BJ (cell line): ENCODE measurements around the gene TRIP12. TPM values are rescaled to one million over a fixed set of nuclear protein-coding genes. Genes with fewer than 3 reads are reported as not detected.

Source experiments
- CTCF ChIA-PET: fragments of 350-600 bp; formaldehyde crosslinking; extraction: SDS; loops from one replicate; lab custom pipeline; 2021; ENCODE audit warnings: antibody characterized with exemption, inconsistent platforms; lab: Yijun Ruan, JAX
- POLR2A ChIA-PET: fragments of 300-600 bp; sonication (Branson Sonifier 250); formaldehyde crosslinking; extraction: SDS; loops from one replicate; lab custom pipeline; 2021; ENCODE audit warnings: antibody characterized with exemption; lab: Charles Lee
- DNase-seq: peaks from one replicate; pipeline ENCODE4 v3.0.0-alpha.2; 2011; ENCODE audit warnings: low read depth
- H3K27me3 ChIP-seq: 2 replicates; pipeline ENCODE4 v1.6.0; 2011; ENCODE audit warnings: low read length; ENCODE audit not compliant: control insufficient read depth, insufficient read depth
- H3K36me3 ChIP-seq: 2 replicates; pipeline ENCODE4 v1.5.1; 2011; ENCODE audit warnings: low read length; ENCODE audit not compliant: control insufficient read depth, insufficient read depth
- H3K4me3 ChIP-seq: 2 replicates; pipeline ENCODE4 v1.5.1; 2011; ENCODE audit warnings: low read depth, mild to moderate bottlenecking, control low read depth, low read length
- polyA plus RNA-seq: library from polyadenylated mRNA; depleted of rRNA; stranded (reverse); fragments of >200 nt; gene quantifications from 2 replicates; pipeline ENCODE4 v1.2.3, GENCODE V29; 2011
- TF ChIP-seq, protein P1 (sequence below): IDR thresholded peaks from 2 replicates; pipeline ENCODE4 v1.5.1; 2011; ENCODE audit warnings: low read depth, mild to moderate bottlenecking, control low read depth, inconsistent platforms, low read length, moderate library complexity; ENCODE audit not compliant: insufficient read depth

Gene TRIP12
- polyA plus RNA-seq, 1 experiment, result 92.6 TPM

- H3K4me3 ChIP-seq, result no peak overlapping the region
- DNase-seq, result no peak
- TF ChIP-seq, protein P1, sequence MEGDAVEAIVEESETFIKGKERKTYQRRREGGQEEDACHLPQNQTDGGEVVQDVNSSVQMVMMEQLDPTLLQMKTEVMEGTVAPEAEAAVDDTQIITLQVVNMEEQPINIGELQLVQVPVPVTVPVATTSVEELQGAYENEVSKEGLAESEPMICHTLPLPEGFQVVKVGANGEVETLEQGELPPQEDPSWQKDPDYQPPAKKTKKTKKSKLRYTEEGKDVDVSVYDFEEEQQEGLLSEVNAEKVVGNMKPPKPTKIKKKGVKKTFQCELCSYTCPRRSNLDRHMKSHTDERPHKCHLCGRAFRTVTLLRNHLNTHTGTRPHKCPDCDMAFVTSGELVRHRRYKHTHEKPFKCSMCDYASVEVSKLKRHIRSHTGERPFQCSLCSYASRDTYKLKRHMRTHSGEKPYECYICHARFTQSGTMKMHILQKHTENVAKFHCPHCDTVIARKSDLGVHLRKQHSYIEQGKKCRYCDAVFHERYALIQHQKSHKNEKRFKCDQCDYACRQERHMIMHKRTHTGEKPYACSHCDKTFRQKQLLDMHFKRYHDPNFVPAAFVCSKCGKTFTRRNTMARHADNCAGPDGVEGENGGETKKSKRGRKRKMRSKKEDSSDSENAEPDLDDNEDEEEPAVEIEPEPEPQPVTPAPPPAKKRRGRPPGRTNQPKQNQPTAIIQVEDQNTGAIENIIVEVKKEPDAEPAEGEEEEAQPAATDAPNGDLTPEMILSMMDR, result no peak
- no peaks in the 10 kb centered on the region for H3K36me3 ChIP-seq
- POLR2A ChIA-PET, result no interaction called here
- no peaks in the 10 kb centered on the region for H3K27me3 ChIP-seq
- CTCF ChIA-PET, result interaction anchor here (0.8 to 1.9 kb wide), 2 partner anchors 86 to 89 kb away, joined by 3 to 5 read pairs; no protein-coding TSS in a partner anchor
Measured at GRCh38 chr2:229887441-229887840, 34.4 kb downstream of the TRIP12 start.

DNA sequence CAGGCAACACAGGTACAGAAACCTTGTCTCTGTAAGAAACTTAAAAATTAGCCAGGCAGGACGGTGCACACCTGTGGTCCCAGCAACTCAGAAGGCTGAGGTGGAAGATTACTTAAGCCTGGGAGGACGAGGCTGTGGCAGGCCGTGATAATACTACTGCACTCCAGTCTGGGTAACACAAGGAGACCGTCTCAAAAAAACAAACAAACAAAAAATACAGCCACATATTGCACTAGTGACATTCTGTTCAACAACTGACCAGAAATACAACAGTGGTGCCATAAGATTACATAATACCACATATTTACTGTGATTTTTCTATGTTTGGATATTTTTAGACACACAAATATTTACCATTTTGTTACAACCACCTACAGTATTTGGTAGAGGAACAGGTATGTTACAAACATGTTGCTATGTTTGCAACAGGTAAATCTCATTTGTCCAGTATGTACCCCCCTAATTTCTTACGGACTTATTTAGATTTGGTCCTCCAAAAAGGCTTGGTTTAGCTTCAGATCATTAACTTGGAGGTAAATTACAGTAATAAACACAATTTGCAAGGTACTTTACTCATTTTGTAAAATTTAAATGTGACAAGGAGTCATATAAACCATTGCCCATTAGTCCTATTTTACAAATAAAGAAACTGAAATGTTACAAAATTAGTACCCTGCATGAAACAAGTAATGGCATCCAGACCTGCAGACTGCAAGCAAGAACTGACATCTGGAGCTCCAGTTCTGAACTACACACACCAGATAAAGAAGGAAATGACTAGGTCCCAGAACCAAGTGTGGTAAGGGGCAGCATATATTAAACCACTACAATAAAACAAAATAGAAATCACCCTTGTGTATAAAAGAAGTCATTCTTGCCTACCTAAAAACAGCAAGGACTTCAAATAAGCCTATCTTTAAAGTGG, 36.8 kb downstream of the TRIP12 start:
- ChIA-PET CTCF (interaction anchor here (0.6 to 1.7 kb wide), 3 partner anchors 12 to 86 kb away, joined by 3 read pairs; no protein-coding TSS in a partner anchor), POLR2A (interaction anchor here (0.6 kb wide), 1 partner anchor 743 kb away, joined by 4 read pairs; no protein-coding TSS in a partner anchor)
- DNase-seq, result no peak
- TF ChIP-seq, protein P1, result no peak
- Histone ChIP-seq H3K4me3 (no peak overlapping the region), H3K36me3 (no peaks in the 10 kb centered on the region; the same call in 1 of the 2 replicates), H3K27me3 (no peaks in the 10 kb centered on the region)

GRCh38 chr2:229882583-229882982, 39.2 kb downstream of the TRIP12 start:
- ChIA-PET CTCF (interaction anchor here (0.6 to 1.5 kb wide), 4 partner anchors 29 to 198 kb away, joined by 3 to 4 read pairs (median 4); no protein-coding TSS in a partner anchor), POLR2A (no interaction called here)
- H3K4me3 ChIP-seq, result no peak overlapping the region
- no peaks in the 10 kb centered on the region for H3K27me3 ChIP-seq
- DNase-seq, result no peak
- peaks cover 2% of the 10 kb centered on the region for H3K36me3 ChIP-seq
- TF ChIP-seq, protein P1, result no peak

GRCh38 chr2:229880892-229881586, 40.8 kb downstream of the TRIP12 start:
- no peak overlapping the region for H3K4me3 ChIP-seq
- TF ChIP-seq, protein P1, result no peak
- ChIA-PET POLR2A (no interaction called here), CTCF (interaction anchor here (1.1 kb wide), 1 partner anchor 127 kb away, joined by 3 read pairs; no protein-coding TSS in a partner anchor)
- no peak for DNase-seq
- peaks cover 3% of the 10 kb centered on the region for H3K36me3 ChIP-seq
- H3K27me3 ChIP-seq, result no peaks in the 10 kb centered on the region
